Endodermal cell (in vitro differentiated cells): ENCODE results near the gene INSC. TPM values are rescaled to one million over a fixed set of nuclear protein-coding genes. Genes with fewer than 3 reads are reported as not detected.
A peak's percentile ranks its signal among the peaks of the same experiment; 100 is the strongest.

Experiments
- DNase-seq: peaks from one replicate; pipeline ENCODE4 v3.0.0-alpha.2; 2017
- H3K27ac ChIP-seq: 2 replicates; pipeline ENCODE4 v1.5.1; 2013; ENCODE audit warnings: mild to moderate bottlenecking, low read depth, low read length, moderate library complexity
- H3K27me3 ChIP-seq: 2 replicates; pipeline ENCODE4 v1.6.1; 2013; ENCODE audit warnings: mild to moderate bottlenecking, low read length, moderate library complexity; ENCODE audit not compliant: insufficient read depth, control insufficient read depth, poor library complexity, severe bottlenecking
- H3K36me3 ChIP-seq: 2 replicates; pipeline ENCODE4 v1.7.0; 2013; ENCODE audit warnings: mild to moderate bottlenecking, low read length, moderate library complexity; ENCODE audit not compliant: control insufficient read depth, insufficient read depth
- H3K4me1 ChIP-seq: one replicate; pipeline ENCODE4 v1.7.0; 2013; ENCODE audit warnings: low read length; ENCODE audit not compliant: control insufficient read depth, insufficient read depth
- H3K4me3 ChIP-seq: 2 replicates; pipeline ENCODE4 v1.5.1; 2013; ENCODE audit warnings: mild to moderate bottlenecking, low read length, moderate library complexity
- H3K9ac ChIP-seq: 2 replicates; pipeline ENCODE4 v1.6.1; 2013; ENCODE audit warnings: mild to moderate bottlenecking, low read length, moderate library complexity; ENCODE audit not compliant: poor library complexity, severe bottlenecking; ENCODE audit errors: extremely low read depth
- H3K9me3 ChIP-seq: 2 replicates; pipeline ENCODE4 v1.6.1; 2013; ENCODE audit warnings: mild to moderate bottlenecking, low read length, moderate library complexity; ENCODE audit not compliant: control insufficient read depth
- H3K27ac Mint-ChIP-seq: 2 replicates; pipeline ENCODE4 v1.8.0; 2020; ENCODE audit warnings: mixed read lengths
- H3K27me3 Mint-ChIP-seq: 2 replicates; pipeline ENCODE4 v1.8.0; 2021; ENCODE audit warnings: mild to moderate bottlenecking, mixed read lengths; ENCODE audit not compliant: insufficient read depth
- H3K36me3 Mint-ChIP-seq: 2 replicates; pipeline ENCODE4 v1.8.0; 2020; ENCODE audit warnings: low read depth, mixed read lengths
- H3K4me1 Mint-ChIP-seq: 2 replicates; pipeline ENCODE4 v1.8.0; 2020; ENCODE audit warnings: mixed read lengths
- H3K4me3 Mint-ChIP-seq: 2 replicates; pipeline ENCODE4 v1.8.0; 2020; ENCODE audit warnings: mild to moderate bottlenecking, moderate library complexity, mixed read lengths
- H3K9me3 Mint-ChIP-seq: 2 replicates; pipeline ENCODE4 v1.8.0; 2020; ENCODE audit warnings: mild to moderate bottlenecking, mixed read lengths
- WGBS, 2 experiments: methylation state at CpG; one replicate each; pipeline versions ENCODE4 v1.1.5 to v1.1.7; 2013; ENCODE audit warnings: missing lambda C conversion rate in 2 of 2, mixed read lengths in 1 of 2; ENCODE audit not compliant: insufficient coverage in 1 of 2, insufficient read length in 1 of 2; 5-methylcytosine and 5-hydroxymethylcytosine counted together
- total RNA-seq, 2 donors: library from RNA; stranded (reverse); fragmentation: NEBNext Ultra II Directional in 1 of 2; extraction: Animal tissue kit (Norgen Biotek cat#: 25700) in 1 of 2; gene quantifications; 2 replicates in 1 of 2; 3 replicates in 1 of 2; pipeline ENCODE4 v1.2.1, GENCODE V29; 2021
- TF ChIP-seq, protein P1 (sequence below): fragments of 200-600 bp; sonication (generic); conservative IDR thresholded peaks from 2 replicates; pipeline ENCODE4 v1.5.0; 2021; ENCODE audit warnings: antibody characterized with exemption, mild to moderate bottlenecking

INSC gene
- total RNA-seq, 2 donors from 2014 or later, result not detected

DNA sequence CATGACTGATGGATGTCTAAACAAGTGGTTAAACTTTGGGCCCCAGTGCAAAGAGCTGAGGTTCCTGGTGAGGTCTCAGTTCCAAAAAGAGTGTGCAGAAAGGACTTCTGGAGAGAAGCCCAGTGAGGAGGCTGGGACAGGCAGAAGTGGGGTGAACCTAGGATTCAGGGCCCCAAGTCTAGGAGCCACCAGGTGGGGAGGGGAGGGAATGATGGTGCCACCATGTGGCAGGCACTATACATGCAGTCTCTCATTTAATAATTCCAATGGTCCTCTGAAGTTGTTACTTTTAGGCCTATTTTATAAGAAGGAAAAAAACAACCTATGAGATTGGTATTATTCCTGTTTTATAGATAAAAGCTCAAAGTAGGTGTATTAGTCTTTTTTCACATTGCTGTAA is 102.0 kb downstream of the INSC start:
- peak; percentile 53 for DNase-seq
- TF ChIP-seq, protein P1, sequence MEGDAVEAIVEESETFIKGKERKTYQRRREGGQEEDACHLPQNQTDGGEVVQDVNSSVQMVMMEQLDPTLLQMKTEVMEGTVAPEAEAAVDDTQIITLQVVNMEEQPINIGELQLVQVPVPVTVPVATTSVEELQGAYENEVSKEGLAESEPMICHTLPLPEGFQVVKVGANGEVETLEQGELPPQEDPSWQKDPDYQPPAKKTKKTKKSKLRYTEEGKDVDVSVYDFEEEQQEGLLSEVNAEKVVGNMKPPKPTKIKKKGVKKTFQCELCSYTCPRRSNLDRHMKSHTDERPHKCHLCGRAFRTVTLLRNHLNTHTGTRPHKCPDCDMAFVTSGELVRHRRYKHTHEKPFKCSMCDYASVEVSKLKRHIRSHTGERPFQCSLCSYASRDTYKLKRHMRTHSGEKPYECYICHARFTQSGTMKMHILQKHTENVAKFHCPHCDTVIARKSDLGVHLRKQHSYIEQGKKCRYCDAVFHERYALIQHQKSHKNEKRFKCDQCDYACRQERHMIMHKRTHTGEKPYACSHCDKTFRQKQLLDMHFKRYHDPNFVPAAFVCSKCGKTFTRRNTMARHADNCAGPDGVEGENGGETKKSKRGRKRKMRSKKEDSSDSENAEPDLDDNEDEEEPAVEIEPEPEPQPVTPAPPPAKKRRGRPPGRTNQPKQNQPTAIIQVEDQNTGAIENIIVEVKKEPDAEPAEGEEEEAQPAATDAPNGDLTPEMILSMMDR, result peak; percentile 75
- H3K27me3 Mint-ChIP-seq, result no peaks in the 10 kb centered on the region

GRCh38 chr11:15217416-15217815 is 102.7 kb downstream of the INSC start:
- Mint-ChIP-seq H3K4me1 (no peaks in the 10 kb centered on the region), H3K4me3 (no peak overlapping the region), H3K9me3 (no peaks in the 10 kb centered on the region), H3K36me3 (no peaks in the 10 kb centered on the region), H3K27ac (no peak overlapping the region), H3K27me3 (no peaks in the 10 kb centered on the region)
- no peak for DNase-seq
- Histone ChIP-seq H3K36me3 (no peaks in the 10 kb centered on the region), H3K9ac (no peak overlapping the region), H3K27me3 (no peaks in the 10 kb centered on the region), H3K4me1 (no peaks in the 10 kb centered on the region), H3K4me3 (no peak overlapping the region), H3K27ac (no peak overlapping the region), H3K9me3 (no peaks in the 10 kb centered on the region)
- 86 to 91% methylated on average over 2 to 4 of the region's 4 CpGs for WGBS, 2 experiments
- TF ChIP-seq, protein P1, result no peak

More for the DNA sequence above, 102.0 kb downstream of the INSC start:
- H3K4me3 ChIP-seq, result no peak overlapping the region
- Mint-ChIP-seq H3K4me3 (no peak overlapping the region), H3K9me3 (no peaks in the 10 kb centered on the region), H3K4me1 (no peaks in the 10 kb centered on the region), H3K36me3 (no peaks in the 10 kb centered on the region), H3K27ac (no peak overlapping the region)
- no peaks in the 10 kb centered on the region for H3K4me1 ChIP-seq
- no peak overlapping the region for H3K27ac ChIP-seq
- no peaks in the 10 kb centered on the region for H3K9me3 ChIP-seq
- no peaks in the 10 kb centered on the region for H3K36me3 ChIP-seq
- no peaks in the 10 kb centered on the region for H3K27me3 ChIP-seq
- no peak overlapping the region for H3K9ac ChIP-seq

- WGBS, 2 experiments, result 95% methylated on average over 1 of the region's 1 CpG; no CpG with 5 or more reads in 1 of the 2 experiments
- no peak for DNase-seq
- no peaks in the 10 kb centered on the region for H3K36me3 Mint-ChIP-seq
- no peaks in the 10 kb centered on the region for H3K9me3 Mint-ChIP-seq
- no peaks in the 10 kb centered on the region for H3K9me3 ChIP-seq
- H3K27me3 ChIP-seq, result peaks cover 5% of the 10 kb centered on the region
- H3K27ac ChIP-seq, result no peak overlapping the region
- no peak overlapping the region for H3K27ac Mint-ChIP-seq
- H3K27me3 Mint-ChIP-seq, result peaks cover 3% of the 10 kb centered on the region
- no peaks in the 10 kb centered on the region for H3K36me3 ChIP-seq
- no peak overlapping the region for H3K4me3 Mint-ChIP-seq
- no peaks in the 10 kb centered on the region for H3K4me1 Mint-ChIP-seq
- H3K4me3 ChIP-seq, result no peak overlapping the region
- no peaks in the 10 kb centered on the region for H3K4me1 ChIP-seq
- TF ChIP-seq, protein P1, result no peak
- no peak overlapping the region for H3K9ac ChIP-seq
Observed at GRCh38 chr11:15222777-15223176, 108.1 kb downstream of the INSC start.
